HEK293 (cell line): ENCODE results near the gene CHIT1.

Experiments used
- BCL11A ChIP-seq: fragments of 450-650 bp; formaldehyde crosslinking; IDR thresholded peaks from 2 replicates; pipeline ENCODE4 v1.5.1; 2016; ENCODE audit warnings: low read depth, missing biosample characterization, missing genetic modification characterization
- HOXA7 ChIP-seq: sonication (generic); formaldehyde crosslinking; IDR thresholded peaks from 2 replicates; pipeline ENCODE4 v1.8.1; 2022; ENCODE audit warnings: missing genetic modification reagents, borderline replicate concordance
- KLF17 ChIP-seq: fragments of 450-650 bp; formaldehyde crosslinking; IDR thresholded peaks from 2 replicates; pipeline ENCODE4 v1.5.1; 2016; ENCODE audit warnings: missing biosample characterization, missing genetic modification characterization
- KLF9 ChIP-seq: fragments of 450-650 bp; formaldehyde crosslinking; IDR thresholded peaks from 2 replicates; pipeline ENCODE4 v1.5.1; 2016; ENCODE audit warnings: missing biosample characterization, missing genetic modification characterization, low read depth
- MEIS1 ChIP-seq: sonication (generic); formaldehyde crosslinking; IDR thresholded peaks from 2 replicates; pipeline ENCODE4 v1.8.1; 2022; ENCODE audit warnings: missing genetic modification reagents, mild to moderate bottlenecking, borderline replicate concordance
- PRDM2 ChIP-seq: fragments of 450-650 bp; formaldehyde crosslinking; IDR thresholded peaks from 2 replicates; pipeline ENCODE4 v1.5.1; 2016; ENCODE audit warnings: missing biosample characterization, missing genetic modification characterization, borderline replicate concordance
- TSHZ1 ChIP-seq: fragments of 450-650 bp; formaldehyde crosslinking; IDR thresholded peaks from 2 replicates; pipeline ENCODE4 v1.5.1; 2016; ENCODE audit warnings: missing biosample characterization, missing genetic modification characterization, borderline replicate concordance
- ZBTB8A ChIP-seq: fragments of 450-650 bp; formaldehyde crosslinking; IDR thresholded peaks from 2 replicates; pipeline ENCODE4 v1.5.1; 2016; ENCODE audit warnings: missing biosample characterization, missing genetic modification characterization
- ZFHX2 ChIP-seq: fragments of 450-650 bp; formaldehyde crosslinking; conservative IDR thresholded peaks from 2 replicates; pipeline ENCODE4 v1.5.1; 2016; ENCODE audit warnings: missing biosample characterization, missing genetic modification characterization
- ZFP3 ChIP-seq: fragments of 450-650 bp; formaldehyde crosslinking; IDR thresholded peaks from 2 replicates; pipeline ENCODE4 v1.5.1; 2016; ENCODE audit warnings: low read depth, missing biosample characterization, missing genetic modification characterization
- ZFP69B ChIP-seq: fragments of 450-650 bp; formaldehyde crosslinking; IDR thresholded peaks from 2 replicates; pipeline ENCODE4 v1.5.1; 2016; ENCODE audit warnings: missing biosample characterization, missing genetic modification characterization
- ZNF114 ChIP-seq: fragments of 450-650 bp; formaldehyde crosslinking; IDR thresholded peaks from 2 replicates; pipeline ENCODE4 v1.5.0; 2017; ENCODE audit warnings: missing biosample characterization, missing genetic modification characterization
- ZNF16 ChIP-seq: fragments of 450-650 bp; formaldehyde crosslinking; IDR thresholded peaks from 2 replicates; pipeline ENCODE4 v1.5.1; 2016; ENCODE audit warnings: low read depth, missing biosample characterization, missing genetic modification characterization
- ZNF292 ChIP-seq: fragments of 450-650 bp; formaldehyde crosslinking; IDR thresholded peaks from 2 replicates; pipeline ENCODE4 v1.5.1; 2016; ENCODE audit warnings: low read depth, missing biosample characterization, missing genetic modification characterization, borderline replicate concordance
- ZNF302 ChIP-seq: fragments of 450-650 bp; formaldehyde crosslinking; IDR thresholded peaks from 2 replicates; pipeline ENCODE4 v1.5.1; 2016; ENCODE audit warnings: missing biosample characterization, missing genetic modification characterization, low read depth
- ZNF335 ChIP-seq: fragments of 450-650 bp; formaldehyde crosslinking; conservative IDR thresholded peaks from 2 replicates; pipeline ENCODE4 v1.5.1; 2016; ENCODE audit warnings: missing biosample characterization, missing genetic modification characterization
- ZNF341 ChIP-seq: fragments of 450-650 bp; formaldehyde crosslinking; IDR thresholded peaks from 2 replicates; pipeline ENCODE4; 2016; ENCODE audit warnings: low read depth, missing biosample characterization, missing genetic modification characterization
- ZNF354C ChIP-seq: fragments of 450-650 bp; formaldehyde crosslinking; IDR thresholded peaks from 2 replicates; pipeline ENCODE4 v1.5.1; 2016; ENCODE audit warnings: missing biosample characterization, missing genetic modification characterization, low read depth, borderline replicate concordance
- ZNF423 ChIP-seq: fragments of 450-650 bp; formaldehyde crosslinking; IDR thresholded peaks from 2 replicates; pipeline ENCODE4 v1.5.1; 2016; ENCODE audit warnings: missing biosample characterization, missing genetic modification characterization
- ZNF514 ChIP-seq: fragments of 450-650 bp; formaldehyde crosslinking; IDR thresholded peaks from 2 replicates; pipeline ENCODE4 v1.5.1; 2016; ENCODE audit warnings: missing biosample characterization, missing genetic modification characterization
- ZNF544 ChIP-seq: fragments of 450-650 bp; formaldehyde crosslinking; IDR thresholded peaks from 2 replicates; pipeline ENCODE4 v1.5.0; 2017; ENCODE audit warnings: missing biosample characterization, missing genetic modification characterization
- ZNF600 ChIP-seq: fragments of 450-650 bp; formaldehyde crosslinking; IDR thresholded peaks from 2 replicates; pipeline ENCODE4 v1.5.1; 2016; ENCODE audit warnings: missing biosample characterization, missing genetic modification characterization
- ZNF610 ChIP-seq: fragments of 450-650 bp; formaldehyde crosslinking; IDR thresholded peaks from 2 replicates; pipeline ENCODE4 v1.5.1; 2016; ENCODE audit warnings: missing biosample characterization, missing genetic modification characterization, borderline replicate concordance
- ZNF670 ChIP-seq: fragments of 450-650 bp; formaldehyde crosslinking; IDR thresholded peaks from 2 replicates; pipeline ENCODE4 v1.5.1; 2016; ENCODE audit warnings: missing biosample characterization, missing genetic modification characterization, low read depth
- ZSCAN18 ChIP-seq: fragments of 450-650 bp; formaldehyde crosslinking; IDR thresholded peaks from 2 replicates; pipeline ENCODE4 v1.5.1; 2016; ENCODE audit warnings: missing biosample characterization, missing genetic modification characterization
- TF ChIP-seq, protein P1 (sequence below): fragments of 450-650 bp; formaldehyde crosslinking; IDR thresholded peaks from 2 replicates; pipeline ENCODE4 v1.5.1; 2017; ENCODE audit warnings: missing biosample characterization, missing genetic modification characterization

The CHIT1 gene

GRCh38 chr1:203267347-203267846 is 37.9 kb upstream of the CHIT1 start (continued):
- TF ChIP-seq PRDM2 (tag by site-specific recombination) (no peak), ZFP3 (tag by site-specific recombination) (no peak), ZNF114 (tag by site-specific recombination) (no peak), TSHZ1 (tag by site-specific recombination) (no peak), ZNF292 (no peak), BCL11A (tag by site-specific recombination) (no peak), ZNF670 (tag by site-specific recombination) (no peak), ZNF423 (tag by site-specific recombination) (no peak), ZFHX2 (tag by site-specific recombination) (no peak), ZNF335 (tag by site-specific recombination) (peak; percentile 68; the same call in 1 of the 2 replicates), ZNF16 (no peak), ZNF302 (tag by site-specific recombination) (no peak), ZFP69B (tag by site-specific recombination) (no peak), ZNF354C (tag by site-specific recombination) (no peak), ZNF514 (tag by site-specific recombination) (no peak), KLF17 (tag by site-specific recombination) (no peak), ZNF341 (tag by site-specific recombination) (peak; percentile 90), HOXA7 (no peak), ZNF544 (tag by site-specific recombination) (no peak), ZNF610 (no peak), ZBTB8A (tag by site-specific recombination) (peak; percentile 26; the same call in 1 of the 2 replicates), ZNF600 (tag by site-specific recombination) (peak; percentile 31; the same call in 1 of the 2 replicates), MEIS1 (CRISPR knock-in tag) (no peak), ZSCAN18 (tag by site-specific recombination) (no peak), KLF9 (tag by site-specific recombination) (no peak)
- TF ChIP-seq, protein P1, sequence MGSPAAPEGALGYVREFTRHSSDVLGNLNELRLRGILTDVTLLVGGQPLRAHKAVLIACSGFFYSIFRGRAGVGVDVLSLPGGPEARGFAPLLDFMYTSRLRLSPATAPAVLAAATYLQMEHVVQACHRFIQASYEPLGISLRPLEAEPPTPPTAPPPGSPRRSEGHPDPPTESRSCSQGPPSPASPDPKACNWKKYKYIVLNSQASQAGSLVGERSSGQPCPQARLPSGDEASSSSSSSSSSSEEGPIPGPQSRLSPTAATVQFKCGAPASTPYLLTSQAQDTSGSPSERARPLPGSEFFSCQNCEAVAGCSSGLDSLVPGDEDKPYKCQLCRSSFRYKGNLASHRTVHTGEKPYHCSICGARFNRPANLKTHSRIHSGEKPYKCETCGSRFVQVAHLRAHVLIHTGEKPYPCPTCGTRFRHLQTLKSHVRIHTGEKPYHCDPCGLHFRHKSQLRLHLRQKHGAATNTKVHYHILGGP (tag by site-specific recombination) = no peak
